ENCODE data around the gene CAMTA1.

- TF ChIP-seq CTCF (IDR thresholded peaks at IDR 0.05; ENCODE audit: low read depth, low read length, missing input control) (no peak), JUND (IDR thresholded peaks at IDR 0.05) (no peak), RAD21 (IDR thresholded peaks at IDR 0.05) (no peak), NR2F2 (IDR thresholded peaks at IDR 0.05) (no peak)
These were observed 869.5 kb downstream of the CAMTA1 start for GRCh38 chr1:7654725-7655124.

Data from liver (tissue), 3 donors.